GM20431 (cell line): ENCODE measurements around the gene GBGT1.

Experiments
- in situ Hi-C: fragments of 300-500 bp; cut with MseI, MboI; formaldehyde crosslinking; loops from one replicate; pipeline ENCODE4 v1.15.0; 2020; ENCODE audit warnings: low sequenced_read_pairs; ENCODE audit not compliant: unreplicated experiment

Gene GBGT1

DNA sequence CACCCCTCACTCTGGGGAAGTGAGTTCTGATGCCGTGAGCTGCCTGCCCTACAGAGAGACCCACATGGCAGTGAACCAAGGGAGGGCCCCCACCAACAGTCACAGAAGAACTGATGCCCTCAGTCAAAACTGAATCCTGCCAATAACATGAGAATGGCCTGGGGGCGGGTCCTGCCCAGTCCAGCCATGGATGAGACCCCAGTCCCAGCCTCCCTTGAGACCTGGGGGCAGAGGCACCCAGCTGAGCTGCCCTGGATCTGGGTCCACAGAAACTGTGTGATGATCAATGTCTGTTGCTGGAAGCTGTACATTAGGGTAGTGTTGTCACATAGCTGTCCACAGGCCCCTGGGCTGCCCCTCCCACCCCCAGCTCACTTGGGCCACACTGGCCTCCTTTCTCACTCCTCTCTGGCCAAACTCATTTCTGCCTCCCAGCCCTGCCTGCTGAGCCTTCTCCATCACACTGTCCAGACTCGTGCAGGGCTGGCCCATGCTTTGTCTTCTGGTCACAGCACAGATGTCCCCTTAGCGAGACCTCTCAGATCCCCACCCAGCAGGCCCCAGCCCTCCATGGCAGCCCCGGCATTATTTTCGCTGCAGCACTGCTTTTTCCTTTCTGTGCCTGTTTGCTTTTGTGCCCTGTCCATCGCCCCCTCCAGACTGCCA, 16.8 kb downstream of the GBGT1 start:
- in situ Hi-C loops = loop anchor here (10.0 kb wide), 1 partner anchor 112 kb away; the partner anchor contains the start of gene GTF3C5

DNA sequence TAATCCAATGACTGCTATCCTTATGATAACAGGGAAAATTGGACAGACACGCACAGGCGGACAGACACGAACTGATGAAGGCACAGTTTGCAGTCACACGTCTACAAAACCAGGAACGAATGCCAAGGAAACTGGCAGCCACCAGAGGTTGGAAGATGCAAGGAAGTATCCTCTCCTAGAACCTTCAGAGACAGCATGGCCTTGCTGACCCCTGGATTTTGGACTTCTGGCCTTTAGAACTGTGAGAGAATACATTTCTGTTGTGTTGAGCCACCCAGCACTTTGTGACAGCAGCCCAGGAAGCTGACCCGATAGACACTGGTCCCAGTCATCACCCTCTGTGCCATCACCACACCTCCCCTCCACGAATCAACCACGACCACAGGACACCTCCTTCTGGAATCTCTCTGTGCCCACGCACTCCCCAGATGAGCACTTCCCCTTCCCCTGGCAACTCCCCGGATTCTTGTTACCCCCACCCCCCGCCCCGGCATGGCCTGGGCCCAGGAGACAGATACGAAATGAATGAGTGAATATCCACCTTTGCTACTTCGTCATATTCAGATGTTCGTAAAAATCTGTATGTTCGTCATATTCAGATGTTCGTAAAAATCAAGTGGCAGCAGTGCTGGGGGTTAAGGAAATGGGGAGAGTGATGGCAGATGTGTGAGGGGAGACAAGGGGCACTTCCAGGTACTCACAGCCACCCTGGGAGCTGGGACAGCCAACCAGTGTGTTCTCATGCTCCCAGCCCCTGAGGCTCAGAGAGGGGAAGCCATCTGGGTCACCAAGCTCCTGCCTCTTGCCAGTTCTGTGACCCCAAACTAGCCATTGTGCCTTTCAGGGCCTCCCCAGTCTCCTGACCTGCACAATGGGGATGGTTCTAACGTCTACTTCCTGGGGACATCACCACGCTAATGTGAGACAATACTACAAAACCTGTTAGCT, 18.5 kb downstream of the GBGT1 start:
- in situ Hi-C loops = loop anchor here (10.0 kb wide), 1 partner anchor 110 kb away; the partner anchor contains the start of gene GTF3C5

DNA sequence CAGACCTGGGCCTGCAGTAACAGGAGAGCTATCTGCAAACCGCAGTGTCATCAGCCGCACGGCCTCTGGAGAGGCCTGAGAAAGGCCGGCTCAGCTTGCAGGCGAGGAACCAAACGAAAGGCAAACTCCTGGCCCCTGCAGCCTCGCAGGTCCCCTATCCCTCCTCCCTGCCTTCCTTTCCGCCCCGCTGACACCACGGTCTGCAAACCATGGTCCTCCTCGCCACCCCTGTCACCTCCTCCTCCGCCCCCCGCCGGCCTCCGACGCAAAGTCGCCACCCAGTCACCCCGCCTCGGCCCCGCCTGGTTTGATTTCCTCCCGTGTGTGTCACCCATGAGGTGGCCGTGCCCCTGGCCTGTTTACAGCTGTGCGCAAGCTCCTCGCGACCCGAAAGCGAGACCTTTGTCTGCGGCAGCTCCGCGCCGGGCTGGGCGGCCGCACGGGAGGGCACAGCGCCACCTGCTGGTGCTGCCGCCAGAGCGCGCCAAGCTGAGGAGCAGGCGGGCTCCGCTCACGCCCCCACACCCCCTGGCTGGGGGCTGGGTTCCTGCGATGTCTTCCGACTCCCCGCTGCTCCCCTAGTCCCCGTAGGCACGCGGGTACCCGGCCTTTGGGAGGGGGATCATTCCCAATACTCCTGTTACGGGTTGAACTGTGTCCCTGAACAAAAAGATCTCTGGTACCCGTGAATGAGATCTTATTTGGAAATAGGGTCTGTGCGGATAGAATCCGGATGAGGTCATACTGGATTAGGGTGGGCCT, 19.4 kb downstream of the GBGT1 start:
- in situ Hi-C loops = loop anchor here (10.0 kb wide), 1 partner anchor 110 kb away; the partner anchor contains the start of gene GTF3C5

DNA sequence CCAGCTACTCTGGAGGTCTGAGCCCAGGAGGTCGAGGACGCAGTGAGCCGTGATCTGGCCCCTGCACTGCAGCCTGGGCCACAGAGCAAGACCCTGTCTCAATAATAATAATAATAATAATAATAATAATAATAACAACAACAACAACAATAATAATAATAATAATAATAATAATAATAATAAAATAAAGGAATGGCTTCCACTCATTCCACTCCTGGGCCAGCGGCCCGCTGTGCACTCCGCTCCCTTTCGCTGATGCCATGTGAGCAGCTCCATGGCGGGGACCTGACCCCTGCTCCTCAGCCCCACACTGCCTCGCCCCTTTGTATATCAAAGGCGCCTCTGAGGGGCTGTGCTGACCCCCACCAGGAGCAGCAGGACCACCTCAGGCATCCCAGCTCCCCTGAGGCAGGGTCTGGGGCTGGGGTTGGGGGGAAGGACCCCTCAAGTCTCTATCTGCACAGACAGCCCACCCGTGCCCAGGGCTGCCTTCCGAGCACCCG, 20.0 kb downstream of the GBGT1 start:
- in situ Hi-C loops = loop anchor here (10.0 kb wide), 1 partner anchor 109 kb away; the partner anchor contains the start of gene GTF3C5

DNA sequence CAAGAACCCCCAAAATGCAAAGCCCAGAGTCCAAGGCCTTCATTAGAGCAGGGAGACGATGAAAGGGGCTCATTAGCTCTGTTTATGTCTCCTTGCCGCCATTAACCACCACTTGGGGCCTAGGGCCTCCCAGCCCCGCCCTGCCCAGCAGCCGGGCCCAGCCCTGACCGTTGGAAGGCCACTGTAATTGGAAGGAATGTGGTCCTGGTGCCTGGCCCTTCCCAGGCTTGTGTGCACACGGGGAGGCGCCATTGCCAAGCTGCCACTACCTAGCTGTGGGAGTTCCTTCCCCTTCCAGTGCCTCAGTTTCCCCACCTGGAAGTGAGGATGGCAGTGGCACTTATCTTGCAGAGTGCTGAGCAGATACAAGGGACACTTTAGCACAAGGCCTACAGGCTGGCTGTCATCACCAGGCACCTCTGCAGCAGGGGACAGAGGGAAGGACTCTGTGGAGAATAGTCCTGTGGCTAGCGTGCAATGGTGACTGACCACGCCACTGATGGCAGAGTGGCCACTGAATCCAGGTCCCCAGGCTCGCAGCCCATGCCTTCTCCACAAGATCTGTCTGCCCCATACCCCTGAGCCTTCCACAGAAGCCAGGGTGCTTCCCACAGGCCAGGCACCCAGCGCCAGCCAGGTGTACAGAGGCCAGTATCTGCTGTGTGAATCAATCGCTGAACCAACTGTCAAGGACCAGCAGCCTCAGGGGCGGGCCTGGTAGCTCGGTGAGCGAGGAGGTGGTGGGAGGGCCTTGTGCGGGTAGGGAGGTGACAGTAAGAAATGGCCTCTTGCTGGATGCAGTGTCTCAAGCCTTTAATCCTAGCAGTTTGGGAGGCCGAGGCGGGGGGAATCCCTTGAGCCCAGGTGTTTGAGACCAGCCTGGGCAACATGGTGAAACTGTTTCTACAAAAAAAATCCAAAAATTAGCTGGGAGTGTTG, 20.8 kb downstream of the GBGT1 start:
- in situ Hi-C loops = loop anchor here (10.0 kb wide), 1 partner anchor 108 kb away; the partner anchor contains the start of gene GTF3C5

DNA sequence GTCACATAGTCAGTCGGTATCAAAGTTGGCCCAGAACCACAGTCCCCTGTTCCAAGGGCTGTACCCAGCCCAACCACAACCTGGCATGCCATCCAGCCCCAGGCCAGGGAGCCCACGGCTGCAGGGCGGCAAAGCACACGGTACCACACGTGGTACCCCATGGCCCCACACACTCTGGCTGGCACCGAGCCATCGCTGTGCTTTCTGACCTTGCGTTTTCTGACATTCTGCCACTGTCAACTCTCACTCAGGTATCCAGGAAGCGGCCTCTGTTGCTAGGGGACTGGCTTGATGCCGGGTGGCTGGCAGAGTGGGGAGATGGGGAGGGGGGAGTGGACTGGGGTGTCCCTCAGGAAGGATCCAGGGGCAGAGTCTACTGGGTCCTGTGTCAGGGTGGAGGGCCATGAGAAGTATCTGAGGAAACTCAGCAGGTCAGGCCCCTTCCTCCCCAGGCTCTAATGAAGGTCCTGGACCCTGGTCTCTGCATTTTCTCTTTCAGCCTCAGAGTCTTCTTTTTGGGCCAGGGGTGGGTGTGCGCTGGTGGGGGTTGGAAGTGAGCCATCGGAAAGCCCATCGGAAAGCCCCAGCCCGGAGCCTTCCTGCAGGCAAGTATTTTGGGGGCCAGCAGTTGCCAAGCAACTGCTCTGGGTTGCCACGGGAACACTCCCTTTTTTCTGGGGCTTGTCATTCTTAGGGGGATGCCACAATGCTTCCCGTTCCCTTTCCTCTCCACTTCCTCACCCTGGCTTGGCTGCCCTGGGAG, 21.7 kb downstream of the GBGT1 start:
- in situ Hi-C loops = loop anchor here (10.0 kb wide), 1 partner anchor 107 kb away; the partner anchor contains the start of gene GTF3C5

DNA sequence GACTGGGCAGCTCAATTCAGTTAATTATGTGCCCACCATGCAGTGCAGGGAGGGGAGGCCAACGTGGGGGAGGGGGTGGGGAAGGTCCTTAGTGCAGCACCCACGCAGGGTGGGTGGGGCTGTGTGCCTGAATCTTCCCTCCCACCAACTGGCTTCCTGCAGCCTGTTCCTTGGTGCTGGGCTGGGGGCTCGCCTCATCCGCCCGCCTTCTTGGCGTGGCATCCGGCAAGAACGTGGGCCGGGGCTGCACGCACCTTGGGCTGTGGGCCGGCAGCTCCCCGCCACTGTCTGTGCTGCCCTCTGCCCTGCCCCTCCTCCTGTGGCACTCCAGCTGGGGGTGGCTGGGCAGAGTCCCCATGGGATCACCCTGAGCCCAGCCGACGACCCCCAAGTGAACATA, 23.1 kb downstream of the GBGT1 start:
- in situ Hi-C loops = loop anchor here (10.0 kb wide), 1 partner anchor 106 kb away; the partner anchor contains the start of gene GTF3C5

DNA sequence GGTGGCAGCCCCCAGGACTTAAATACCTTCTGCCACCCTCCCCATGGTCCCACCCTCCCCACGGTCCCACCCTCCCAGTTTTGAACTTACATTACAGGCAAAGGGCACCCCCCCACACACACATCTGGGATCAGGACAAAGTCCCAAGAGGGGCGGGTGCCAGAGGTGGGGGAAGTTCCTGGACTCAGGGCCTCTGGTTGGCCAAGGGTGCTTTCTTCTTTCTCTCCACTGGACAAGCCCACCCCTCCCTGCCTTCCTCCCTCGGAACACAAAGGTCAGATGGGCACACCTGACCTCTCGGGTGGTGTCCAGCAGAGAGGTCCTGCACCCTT, 23.6 kb downstream of the GBGT1 start:
- in situ Hi-C loops = loop anchor here (10.0 kb wide), 1 partner anchor 105 kb away; the partner anchor contains the start of gene GTF3C5

DNA sequence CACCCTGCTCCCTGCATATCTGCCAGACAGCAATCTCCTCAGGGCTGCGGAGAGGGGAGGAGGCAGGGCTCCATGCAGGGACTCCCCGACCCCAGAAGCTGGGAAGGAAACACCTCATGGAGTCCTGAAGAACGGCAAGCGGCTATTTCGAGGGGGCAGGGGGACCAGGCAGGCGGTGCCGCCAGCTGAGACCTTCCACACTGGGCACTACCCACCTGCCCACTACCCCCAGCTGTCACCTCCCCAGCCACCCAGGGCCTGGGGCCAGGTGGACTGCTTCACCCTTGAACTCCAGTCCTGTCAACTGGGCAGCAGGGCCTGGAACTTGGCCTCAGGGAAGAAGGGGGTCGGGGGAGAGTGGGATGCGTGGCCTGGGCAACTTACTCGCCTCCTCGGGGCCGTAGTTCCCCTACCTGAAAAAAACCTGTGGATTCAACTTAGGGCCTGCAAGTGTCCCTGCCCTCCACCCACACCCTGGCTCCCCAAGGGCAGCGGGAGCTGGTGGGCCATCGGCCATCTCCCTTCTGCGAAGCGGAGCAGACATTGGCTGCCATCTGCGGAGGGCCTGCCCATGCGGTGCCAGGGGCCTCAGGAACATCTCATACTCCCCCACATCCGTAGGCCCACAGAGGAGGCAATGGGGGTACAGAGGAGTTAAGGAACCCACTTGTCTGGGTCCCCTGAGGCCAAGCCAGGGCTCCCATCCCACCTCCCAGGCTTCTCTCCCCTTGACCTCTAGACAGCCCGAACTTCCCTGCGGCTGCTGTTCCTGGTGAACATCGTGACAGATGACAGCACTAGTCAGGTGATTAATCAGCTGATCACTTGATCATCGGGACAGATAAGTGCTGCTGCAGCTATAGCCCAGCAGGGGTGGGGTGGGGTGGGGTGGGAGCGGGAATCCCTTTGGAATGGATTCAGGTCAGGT, 24.2 kb downstream of the GBGT1 start:
- in situ Hi-C loops = loop anchor here (10.0 kb wide), 1 partner anchor 105 kb away; the partner anchor contains the start of gene GTF3C5

DNA sequence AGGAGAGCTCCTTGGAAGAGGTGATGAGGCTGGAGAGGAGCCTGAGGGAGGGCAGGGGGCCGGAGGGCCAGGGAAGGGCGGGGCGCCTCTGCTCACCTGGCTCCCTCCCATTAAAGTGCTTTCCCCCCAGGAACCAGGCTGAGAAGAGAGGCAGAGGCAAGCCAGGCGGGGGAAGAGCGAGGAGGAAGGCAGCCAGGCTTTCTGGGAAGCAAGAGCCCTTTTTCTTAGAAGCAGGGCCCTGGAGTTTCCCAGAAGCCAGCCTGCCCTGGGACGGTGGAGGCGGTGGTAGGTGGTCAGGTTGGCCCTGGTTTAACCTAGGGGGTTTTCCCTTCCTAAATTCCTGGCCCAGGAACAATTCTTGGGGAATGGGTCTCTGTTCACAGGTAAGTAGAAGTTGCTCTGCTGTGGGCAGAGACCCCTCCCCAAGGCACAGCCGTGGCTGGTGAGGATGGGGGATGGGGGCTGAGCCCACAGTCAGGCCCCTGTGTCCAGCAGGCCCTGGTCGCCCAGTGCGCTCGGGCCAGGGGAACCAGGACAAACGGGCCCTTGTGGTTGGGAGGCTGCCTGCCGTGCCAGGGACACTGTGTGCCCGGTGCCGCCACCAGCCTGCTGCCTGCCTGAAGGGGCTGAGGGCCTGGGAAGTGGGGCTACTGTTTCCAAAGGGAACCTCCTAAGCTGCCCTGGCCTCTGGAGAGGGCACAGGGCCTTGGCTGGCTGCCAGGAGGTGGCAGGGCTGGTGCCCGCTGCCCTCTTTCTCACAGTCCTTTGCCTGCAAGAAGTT, 26.1 kb downstream of the GBGT1 start:
- in situ Hi-C loops = no loop called here

DNA sequence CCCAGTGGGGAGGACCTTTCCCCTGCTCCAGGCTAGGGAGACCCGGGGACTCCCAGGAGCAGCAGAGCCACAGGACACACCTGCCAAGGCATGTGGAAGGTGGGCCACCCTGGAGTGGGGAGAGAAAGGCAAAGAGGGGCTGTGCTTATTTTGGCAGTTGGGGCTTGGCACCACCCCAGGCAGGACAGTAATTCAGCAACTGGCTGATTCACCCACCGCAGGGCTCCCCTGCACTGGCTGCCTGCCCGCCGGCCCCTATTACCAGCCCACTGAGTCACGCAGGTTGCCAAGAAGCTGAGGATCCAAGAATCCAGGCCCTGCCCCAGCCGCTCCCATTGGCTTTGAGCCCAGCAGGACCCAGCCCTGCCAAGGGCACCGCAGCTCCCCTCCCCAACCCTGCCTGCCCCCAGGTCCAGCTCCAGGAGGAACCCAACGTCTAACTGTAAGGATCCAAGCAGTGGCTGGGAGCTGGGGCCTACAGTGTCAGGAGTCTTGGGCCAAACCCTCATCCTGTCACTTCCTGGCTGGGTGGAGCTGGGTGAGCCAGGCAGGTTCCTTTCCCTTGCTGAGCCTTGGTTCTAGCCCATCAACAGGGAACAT, 28.5 kb downstream of the GBGT1 start:
- in situ Hi-C loops = no loop called here

DNA sequence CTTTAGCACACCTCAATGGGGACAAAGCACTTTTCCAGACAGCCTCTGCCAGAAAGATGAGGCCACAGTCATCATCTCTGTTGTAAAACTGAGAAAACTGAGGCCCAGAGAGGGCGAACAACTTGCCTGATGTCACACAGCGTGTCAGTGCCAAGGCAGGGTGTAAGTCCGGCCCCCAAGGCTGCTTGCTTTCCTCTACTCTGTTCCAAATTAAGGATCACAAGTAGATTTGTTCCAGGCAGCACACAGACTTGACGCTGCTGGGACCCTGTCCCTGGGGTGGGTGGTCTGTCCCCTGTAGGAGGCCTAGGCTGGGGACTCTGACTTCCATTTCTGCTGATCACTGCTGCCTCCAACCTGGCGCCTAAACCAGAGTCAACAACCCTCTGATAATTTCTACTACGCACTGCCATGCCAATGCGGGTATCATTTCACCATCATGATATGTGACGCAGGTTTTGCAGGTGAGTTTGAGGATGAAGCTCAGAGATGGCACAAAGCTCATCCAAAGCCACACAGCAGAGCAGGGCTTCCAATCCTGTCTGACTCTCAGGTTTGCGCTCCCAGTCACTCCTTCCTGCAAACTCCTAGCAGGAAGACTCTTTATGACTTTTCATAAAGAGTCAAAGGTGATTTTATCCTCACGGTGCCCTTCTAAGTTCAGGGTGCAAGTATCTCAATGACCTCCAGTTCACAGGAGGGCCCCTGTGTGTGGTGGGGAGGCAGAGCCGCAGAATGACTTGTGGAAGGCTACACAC, 29.1 kb downstream of the GBGT1 start:
- in situ Hi-C loops = no loop called here

DNA sequence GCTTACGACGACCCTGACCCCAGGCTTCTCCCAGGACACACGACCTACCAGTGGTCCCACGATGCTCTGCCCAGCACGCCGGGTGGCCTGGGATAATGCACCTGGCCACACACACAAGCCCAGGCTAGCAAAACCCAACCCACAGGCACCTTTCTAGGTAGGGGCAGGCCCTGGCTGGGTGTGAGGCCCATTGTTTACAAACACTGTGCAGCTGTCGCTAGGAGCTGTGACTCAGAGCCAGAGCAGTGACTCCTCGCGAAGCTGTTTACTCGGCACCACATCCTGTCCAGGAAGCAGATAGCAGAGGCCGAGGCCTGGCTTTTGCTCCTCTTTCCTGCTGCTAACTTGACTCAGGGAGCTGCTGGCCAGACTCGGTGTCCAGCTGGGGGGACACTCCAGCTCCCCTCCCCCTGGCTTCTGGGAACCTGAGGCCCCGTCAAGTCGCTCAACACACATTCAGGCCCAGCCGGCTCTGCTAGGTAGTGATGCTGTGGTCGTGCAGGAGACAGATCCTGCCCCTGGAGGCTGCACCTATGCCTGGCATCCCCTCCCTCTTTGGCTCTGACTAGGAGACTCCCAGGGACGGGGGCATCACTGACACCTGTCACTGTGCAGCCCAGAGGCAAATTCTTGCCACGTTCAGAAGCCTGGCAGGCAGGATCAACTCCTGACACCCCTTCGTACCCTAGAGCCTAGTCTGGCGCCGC, 29.9 kb downstream of the GBGT1 start:
- in situ Hi-C loops = no loop called here

DNA sequence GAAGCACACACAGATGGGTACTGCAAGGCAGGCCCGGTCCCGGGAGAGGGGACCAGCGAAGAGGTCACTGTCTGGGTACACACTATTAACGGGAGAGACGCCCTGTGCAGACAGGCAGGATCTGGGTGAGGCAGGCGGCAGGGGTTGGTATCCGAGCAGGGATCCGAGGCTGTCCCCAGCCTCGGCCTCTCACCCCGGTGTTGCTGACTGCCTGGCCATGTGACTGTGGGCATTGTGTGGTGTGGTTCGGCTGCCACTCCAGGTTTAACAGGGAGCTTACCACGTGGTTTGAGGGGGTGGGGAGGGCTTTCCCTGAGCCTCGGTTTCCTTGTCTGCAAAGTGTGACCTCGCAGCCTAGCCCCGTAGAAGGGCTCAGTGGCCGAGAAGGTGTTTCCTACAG, 31.5 kb downstream of the GBGT1 start:
- in situ Hi-C loops = no loop called here

DNA sequence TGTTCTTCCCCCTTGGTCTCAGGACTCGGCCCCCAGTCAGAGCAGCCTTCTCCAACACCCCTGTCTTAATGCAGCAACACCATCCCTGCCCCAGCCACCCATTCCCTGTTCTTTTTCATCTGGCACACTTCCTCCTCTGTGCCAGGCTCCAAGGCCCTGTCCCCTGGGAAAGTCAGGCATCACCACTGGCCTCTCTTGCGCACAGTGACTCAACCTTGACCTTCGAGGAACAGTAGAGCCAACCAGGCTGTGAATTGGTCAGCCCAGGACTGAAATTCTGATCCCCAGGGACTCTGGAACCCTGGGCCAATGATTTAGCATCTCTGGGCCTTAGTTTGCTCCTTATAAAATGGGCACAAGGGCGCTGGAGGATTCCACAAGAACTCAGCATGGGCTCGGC, 32.2 kb downstream of the GBGT1 start:
- in situ Hi-C loops = no loop called here
